Measurements from ENCODE around the gene METTL23. TPM values are rescaled to one million over a fixed set of nuclear protein-coding genes. Genes with fewer than 3 reads are reported as not detected.
"Not testable (repeated sequence)": the region's sequence is repeated elsewhere in the genome, so short reads cannot be mapped to it uniquely, and the experiment has no call there.

The METTL23 gene
- total and polyA plus RNA-seq, 12 donors = 18.0 to 41.8 (median 24.7) TPM

GRCh38 chr17:76709077-76709950 is 17.3 kb upstream of the METTL23 start:
- H3K9me3 ChIP-seq = no peaks in the 10 kb centered on the region
- TF ChIP-seq CTCF (IDR thresholded peaks at IDR 0.05) = no peak
- intact Hi-C loops (cut with DNase I) = loop anchor here in 3 of 10 donors (2.0 to 5.0 kb wide), 2 partner anchors 21 to 37 kb away; no protein-coding TSS in a partner anchor

GRCh38 chr17:76709951-76710862 is 16.4 kb upstream of the METTL23 start:
- H3K9me3 ChIP-seq, DNase-seq, H3K27me3 ChIP-seq: not testable (repeated sequence)
- peak in 4 of 8 donors; percentile 10 to 37 (median 26) for ATAC-seq
- Histone ChIP-seq H3K27ac (peak overlapping the region; percentile 89 to 98 (median 94)), H3K4me1 (peaks cover 8 to 84% (median 62%) of the 10 kb centered on the region in 9 donors), H3K4me3 (peak overlapping the region; percentile 59 to 85 (median 79)), H3K36me3 (peaks cover 0 to 42% (median 6%) of the 10 kb centered on the region in 9 donors)
- WGBS, 2 donors = 2% methylated on average over 29 to 48 of the region's 79 CpGs
- intact Hi-C loops (cut with DNase I) = loop anchor here in 7 of 10 donors (2.0 to 10.0 kb wide), 6 partner anchors 21 to 155 kb away; no protein-coding TSS in a partner anchor

More at GRCh38 chr17:76709077-76709950, 17.3 kb upstream of the METTL23 start:
- H3K27me3 ChIP-seq = no peaks in the 10 kb centered on the region
- DNase-seq (peak; percentile 82 to 91), ATAC-seq (peak; percentile 77 to 90 (median 84))
- H3K4me3 ChIP-seq = peak overlapping the region; percentile 59 to 85 (median 79)
- H3K4me1 ChIP-seq = peaks cover 9 to 83% (median 58%) of the 10 kb centered on the region in 9 donors
- H3K27ac ChIP-seq = peak overlapping the region; percentile 89 to 98 (median 94)
- WGBS, 2 donors = 17 to 19% methylated on average over 29 of the region's 29 CpGs
- peaks cover 0 to 41% (median 6%) of the 10 kb centered on the region in 9 donors for H3K36me3 ChIP-seq

- intact Hi-C loops (cut with DNase I) = loop anchor here in 7 of 10 donors (2.0 to 10.0 kb wide), 5 partner anchors 24 to 156 kb away; no protein-coding TSS in a partner anchor
- TF ChIP-seq CTCF (IDR thresholded peaks at IDR 0.05) = no peak
- H3K36me3 ChIP-seq = peaks cover 0 to 45% (median 6%) of the 10 kb centered on the region in 9 donors
Measured at GRCh38 chr17:76710863-76711611, 15.6 kb upstream of the METTL23 start, which contains the start of gene MXRA7. TSS of gene MXRA7 (minus strand) at chr17:76710965. CDS start at chr17:76710946, 19 bp downstream.

GRCh38 chr17:76712321-76712720 is 14.3 kb upstream of the METTL23 start:
- not testable (repeated sequence) for H3K9me3 ChIP-seq, H3K4me3 ChIP-seq, H3K27me3 ChIP-seq, DNase-seq, ATAC-seq
- Histone ChIP-seq H3K27ac (peak overlapping the region in 5 of 10 donors; percentile 75 to 94 (median 89)), H3K4me1 (peaks cover 24 to 88% (median 70%) of the 10 kb centered on the region in 9 donors), H3K36me3 (peaks cover 0 to 49% (median 11%) of the 10 kb centered on the region in 9 donors)
- 55 to 62% methylated on average over 7 of the region's 7 CpGs for WGBS, 2 donors
- intact Hi-C loops (cut with DNase I) = loop anchor here in 7 of 10 donors (5.0 to 10.0 kb wide), 4 partner anchors 35 to 158 kb away; no protein-coding TSS in a partner anchor

More at GRCh38 chr17:76710863-76711611, 15.6 kb upstream of the METTL23 start, which contains the start of gene MXRA7:
- ATAC-seq = peak; percentile 49 to 72 (median 65)
- Histone ChIP-seq H3K27me3 (no peaks in the 10 kb centered on the region), H3K4me3 (peak within 1 kb of the TSS; percentile 59 to 85 (median 79)), H3K4me1 (peaks cover 15 to 85% (median 65%) of the 10 kb centered on the region in 9 donors), H3K9me3 (no peaks in the 10 kb centered on the region), H3K27ac (peak within 1 kb of the TSS; percentile 89 to 98 (median 94))
- 3 to 4% methylated on average over 44 to 45 of the region's 56 CpGs for WGBS, 2 donors
- DNase-seq = peak; percentile 82
